GM21528 (cell line): ENCODE data around the gene CPNE7.

Experiments used
- ATAC-seq: cut with Tn5 transposase; IDR thresholded peaks from one replicate; pipeline ENCODE4 v1.9.1; 2021; ENCODE audit warnings: mild to moderate bottlenecking, moderate library complexity; ENCODE audit not compliant: unreplicated experiment, low FRiP score

CPNE7 gene

DNA sequence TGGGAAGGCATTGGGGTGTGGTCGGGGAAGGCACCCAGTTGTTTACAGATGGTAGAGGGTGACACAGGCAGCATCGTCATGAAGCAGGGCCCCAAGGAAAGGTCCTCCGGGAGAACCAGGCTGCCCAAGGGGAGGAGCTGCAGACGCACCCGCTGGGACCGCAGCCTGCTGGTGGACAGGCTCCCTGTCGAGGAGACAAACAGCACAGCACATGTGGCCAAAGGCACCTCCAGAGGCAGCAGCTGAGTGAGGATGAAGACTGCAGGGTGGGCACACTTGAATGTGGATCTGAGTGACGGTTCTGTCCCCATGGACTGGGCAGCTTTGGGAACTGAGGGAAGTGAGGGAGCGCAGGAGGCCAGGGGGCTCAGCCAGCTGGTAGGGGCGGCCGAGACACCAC, 69.6 kb downstream of the CPNE7 start:
- no peak for ATAC-seq

DNA sequence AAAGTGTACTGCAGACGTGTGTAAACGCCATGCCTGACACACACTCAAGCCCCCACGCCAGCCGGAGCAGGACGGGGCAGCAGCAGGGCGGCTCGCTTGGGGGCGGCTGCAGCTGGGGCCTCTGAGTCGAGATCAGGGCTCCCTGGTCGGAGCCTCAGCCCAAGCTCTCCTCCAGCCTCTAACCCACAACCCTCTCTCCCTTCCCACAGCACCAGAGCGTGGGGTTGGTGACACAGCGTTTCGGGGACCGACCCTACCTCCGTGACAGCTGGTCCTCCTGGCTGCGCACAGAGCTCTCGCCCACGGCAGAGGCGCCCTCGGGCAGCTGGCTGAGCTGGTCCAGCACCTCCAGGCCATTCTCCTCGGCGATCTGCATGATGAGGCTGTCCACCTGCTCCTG, 70.7 kb downstream of the CPNE7 start:
- no peak for ATAC-seq
